HG03575 (cell line): ENCODE measurements around the gene CSAG2.
"Not testable (repeated sequence)": the region's sequence is repeated elsewhere in the genome, so short reads cannot be mapped to it uniquely, and the experiment has no call there.

Experiments
- ATAC-seq: cut with Tn5 transposase; IDR thresholded peaks from one replicate; pipeline ENCODE4 v1.9.1; 2021; ENCODE audit not compliant: unreplicated experiment, insufficient number of reproducible peaks, low FRiP score; ENCODE audit errors: extremely low read depth

The CSAG2 gene

GRCh38 chrX:152674652-152675051, 34.4 kb downstream of the CSAG2 start:
- not testable (repeated sequence) for ATAC-seq

- ATAC-seq: no peak
Measured at GRCh38 chrX:152674135-152674534, 34.9 kb downstream of the CSAG2 start.

DNA sequence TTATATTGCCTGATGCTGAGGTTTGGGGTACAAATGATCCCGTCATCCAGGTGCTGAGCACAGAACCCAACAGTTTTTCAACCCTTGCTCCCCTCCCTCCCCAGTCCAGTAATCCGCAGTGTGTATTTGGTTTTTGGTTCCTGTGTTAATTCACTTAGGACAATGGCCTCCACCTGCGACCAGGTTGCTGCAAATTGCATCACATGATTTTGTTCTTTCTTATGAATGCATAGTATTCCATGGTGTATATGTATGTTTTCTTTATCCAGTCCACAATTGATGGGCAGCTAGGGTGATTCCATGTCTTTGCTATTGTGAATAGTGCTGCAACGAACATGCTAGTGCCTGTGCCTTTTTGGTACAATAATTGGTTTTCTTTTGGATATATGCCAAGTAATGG, 46.0 kb downstream of the CSAG2 start:
- no peak for ATAC-seq

GRCh38 chrX:152658302-152658701, 50.8 kb downstream of the CSAG2 start:
- no peak for ATAC-seq
